Stimulated activated CD4-positive, alpha-beta T cell treated with anti-CD3 and anti-CD28 coated beads, TNF-alpha, amount 100 ng/mL, for 48 hours (primary cell): Measurements from ENCODE around the gene GATA2.

ENCODE experiments used
- DNase-seq, 3 donors: peaks; one replicate each; pipeline ENCODE4 v3.0.0-alpha.2; 2020; ENCODE audit warnings: low read depth in 3 of 3

Gene GATA2

GRCh38 chr3:128492671-128493569 lies at the start of gene GATA2:
Gene GATA2 (minus strand): TSS chr3:128493201. CDS start chr3:128487031, 6,170 bp downstream.
- no peak for DNase-seq

- no peak for DNase-seq
Observed at GRCh38 chr3:128541246-128541645, 48.2 kb upstream of the GATA2 start.

- DNase-seq: no peak
Observed at GRCh38 chr3:128539376-128539775, 46.4 kb upstream of the GATA2 start.

GRCh38 chr3:128537091-128537703 lies 44.2 kb upstream of the GATA2 start:
- DNase-seq: no peak

- no peak for DNase-seq
Observed at GRCh38 chr3:128532012-128532983, 39.3 kb upstream of the GATA2 start.

GRCh38 chr3:128524374-128525299 lies 31.6 kb upstream of the GATA2 start:
- no peak for DNase-seq

GRCh38 chr3:128523591-128523990 lies 30.6 kb upstream of the GATA2 start:
- DNase-seq: no peak

GRCh38 chr3:128521715-128522114 lies 28.7 kb upstream of the GATA2 start:
- no peak for DNase-seq

- no peak for DNase-seq
Observed at GRCh38 chr3:128518587-128519490, 25.8 kb upstream of the GATA2 start.

GRCh38 chr3:128517648-128518047 lies 24.6 kb upstream of the GATA2 start:
- no peak for DNase-seq

GRCh38 chr3:128515967-128516366 lies 23.0 kb upstream of the GATA2 start:
- no peak for DNase-seq

- no peak for DNase-seq
Observed at GRCh38 chr3:128508852-128509251, 15.9 kb upstream of the GATA2 start.

GRCh38 chr3:128506754-128507153 lies 13.8 kb upstream of the GATA2 start:
- DNase-seq: no peak

GRCh38 chr3:128505771-128506170 lies 12.8 kb upstream of the GATA2 start:
- no peak for DNase-seq

- DNase-seq: no peak
Observed at GRCh38 chr3:128504963-128505730, 12.1 kb upstream of the GATA2 start.

- DNase-seq: no peak
Observed at GRCh38 chr3:128504533-128504915, 11.5 kb upstream of the GATA2 start.

GRCh38 chr3:128503751-128504532 lies 10.9 kb upstream of the GATA2 start:
- DNase-seq: no peak

- DNase-seq: no peak
Observed at GRCh38 chr3:128503164-128503651, 10.2 kb upstream of the GATA2 start.
